COLO829 (cell line): Measurements from ENCODE around the gene LRRC59.
"Not testable (repeated sequence)": the region's sequence is repeated elsewhere in the genome, so short reads cannot be mapped to it uniquely, and the experiment has no call there.

Experiments used
- DNase-seq: peaks from one replicate; pipeline ENCODE4 v3.0.0; 2012; ENCODE audit warnings: low spot score

LRRC59 gene

DNA sequence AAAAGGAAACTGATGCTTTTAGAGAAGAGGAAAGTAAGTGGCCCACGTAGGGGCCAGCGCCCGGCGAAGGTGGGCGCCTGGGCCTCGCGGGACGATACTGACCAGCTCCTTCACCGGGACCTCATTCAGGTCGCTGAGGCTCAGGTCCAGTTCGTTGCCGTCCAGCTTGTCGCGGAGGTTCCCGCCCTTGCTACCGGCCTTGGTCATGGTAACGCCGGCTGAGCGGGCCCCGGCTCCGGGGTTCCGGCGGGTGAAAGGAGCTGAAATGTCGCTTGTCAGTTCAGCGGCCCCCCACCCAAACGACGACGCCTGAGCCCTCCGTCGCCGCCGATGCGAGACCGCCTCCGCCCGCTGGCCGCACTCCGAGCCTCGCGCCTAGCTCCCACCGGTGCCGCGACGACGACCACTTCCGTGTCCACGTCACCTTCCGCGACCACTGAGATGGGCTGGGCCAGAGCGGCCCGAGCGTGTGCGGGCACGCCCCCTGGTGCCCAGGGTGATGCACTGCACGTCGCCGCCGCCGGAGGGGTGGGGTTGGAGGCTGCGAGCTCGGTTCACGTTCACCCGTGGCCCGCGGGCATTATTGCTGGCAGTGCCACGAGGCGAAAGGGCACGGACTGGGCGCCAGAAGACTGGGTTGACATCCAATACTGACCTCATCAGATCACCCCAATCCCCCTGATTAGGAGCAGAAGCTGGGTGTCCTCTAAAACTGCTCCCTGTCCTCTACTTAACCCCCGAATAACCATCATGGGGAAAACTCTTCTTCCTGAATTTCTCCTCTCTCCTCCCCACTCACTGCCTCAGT lies at the start of gene LRRC59:
LRRC59 (minus strand) TSS at position 413 of the 808 bp plus-strand sequence; CDS start at position 207, 206 bp downstream.
- peak; percentile 79 for DNase-seq

DNA sequence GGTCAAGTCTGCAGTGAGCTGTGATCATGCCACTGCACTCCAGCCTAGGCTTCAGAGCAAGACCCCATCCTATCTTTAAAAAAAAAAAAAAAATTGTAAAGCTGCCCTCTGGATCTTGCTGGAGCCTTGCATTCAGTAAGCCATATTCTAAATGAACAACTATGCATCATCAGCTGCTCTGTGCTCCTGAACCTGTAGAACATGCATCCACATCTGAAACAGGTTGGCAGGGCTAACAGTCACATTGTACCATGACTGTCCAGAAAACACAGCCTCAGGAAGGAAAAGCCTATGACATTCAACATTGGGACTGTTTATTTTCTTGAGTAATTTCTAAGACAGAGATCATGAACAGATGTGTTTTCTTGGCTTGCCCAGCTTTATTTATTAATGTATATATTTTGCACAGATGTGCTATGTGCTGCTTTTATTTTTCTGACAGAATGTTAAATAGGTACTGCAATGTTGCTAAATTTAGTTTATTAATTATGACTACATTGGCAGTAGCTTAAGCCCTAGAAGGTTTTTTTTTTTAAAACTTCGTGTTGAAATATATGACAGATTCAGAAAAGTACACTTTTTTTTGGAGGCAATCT lies 48.5 kb upstream of the LRRC59 start:
- no peak for DNase-seq

DNA sequence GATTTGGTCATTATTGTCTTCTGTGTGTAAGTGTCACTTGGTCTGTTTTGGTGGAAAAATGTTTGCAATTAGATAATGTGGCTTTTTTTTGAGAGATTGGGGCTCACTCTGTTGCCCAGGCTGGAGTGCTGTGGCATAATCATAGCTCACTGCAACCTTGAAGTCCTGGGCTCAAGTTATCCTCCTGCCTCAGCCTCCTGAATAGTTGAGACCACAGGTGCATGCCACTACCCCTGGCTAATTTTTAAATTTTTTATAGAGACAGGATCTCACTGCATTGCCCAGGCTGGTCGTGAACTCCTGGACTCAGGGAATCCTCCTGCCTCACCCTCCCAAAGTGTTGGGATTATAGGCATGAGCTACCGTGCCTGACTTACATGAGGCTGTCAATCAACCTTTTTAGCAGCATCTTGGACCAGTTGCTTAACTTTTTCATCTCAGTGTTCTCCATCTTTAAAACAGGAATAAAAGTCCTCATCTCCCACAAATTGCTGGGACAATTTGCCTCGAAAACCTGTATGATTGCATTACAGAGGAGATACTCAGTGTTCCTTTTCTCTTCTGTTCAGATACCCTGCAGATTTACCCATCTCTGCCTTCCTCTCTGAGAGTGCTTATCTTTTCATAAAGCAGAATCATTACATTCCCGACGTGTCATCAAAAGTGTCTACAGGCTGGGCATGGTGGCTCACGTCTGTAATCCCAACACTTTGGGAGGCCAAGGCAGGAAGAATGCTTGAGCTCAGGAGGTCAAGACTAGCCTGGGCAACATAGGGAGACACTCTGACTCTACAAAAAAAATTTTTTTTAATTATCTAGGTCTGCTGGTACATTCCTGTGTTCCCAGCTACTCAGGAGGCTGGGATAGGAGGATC lies 47.8 kb upstream of the LRRC59 start:
- DNase-seq: no peak

DNA sequence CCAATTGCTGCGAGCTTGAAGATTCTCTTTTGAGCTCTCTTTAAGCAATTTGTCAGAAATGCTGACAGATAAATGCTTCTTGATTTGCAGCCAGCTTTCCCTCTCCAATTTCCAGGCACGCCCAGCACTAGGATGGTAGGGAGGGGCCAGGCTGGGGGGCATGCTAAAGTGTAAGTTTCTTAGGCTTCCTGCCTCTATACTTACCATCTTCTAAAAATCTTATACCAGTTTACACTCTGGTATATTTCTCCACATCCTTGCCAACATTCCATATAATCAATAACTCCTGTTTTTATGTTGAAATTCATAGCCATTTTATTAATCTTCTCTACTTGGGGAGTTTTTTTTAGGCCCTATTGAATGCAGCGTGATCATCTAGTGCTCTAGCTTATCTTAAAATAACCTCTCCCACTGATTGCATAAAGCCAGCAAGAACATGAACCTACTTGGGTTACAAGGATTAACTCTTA lies 46.2 kb upstream of the LRRC59 start:
- no peak for DNase-seq

DNA sequence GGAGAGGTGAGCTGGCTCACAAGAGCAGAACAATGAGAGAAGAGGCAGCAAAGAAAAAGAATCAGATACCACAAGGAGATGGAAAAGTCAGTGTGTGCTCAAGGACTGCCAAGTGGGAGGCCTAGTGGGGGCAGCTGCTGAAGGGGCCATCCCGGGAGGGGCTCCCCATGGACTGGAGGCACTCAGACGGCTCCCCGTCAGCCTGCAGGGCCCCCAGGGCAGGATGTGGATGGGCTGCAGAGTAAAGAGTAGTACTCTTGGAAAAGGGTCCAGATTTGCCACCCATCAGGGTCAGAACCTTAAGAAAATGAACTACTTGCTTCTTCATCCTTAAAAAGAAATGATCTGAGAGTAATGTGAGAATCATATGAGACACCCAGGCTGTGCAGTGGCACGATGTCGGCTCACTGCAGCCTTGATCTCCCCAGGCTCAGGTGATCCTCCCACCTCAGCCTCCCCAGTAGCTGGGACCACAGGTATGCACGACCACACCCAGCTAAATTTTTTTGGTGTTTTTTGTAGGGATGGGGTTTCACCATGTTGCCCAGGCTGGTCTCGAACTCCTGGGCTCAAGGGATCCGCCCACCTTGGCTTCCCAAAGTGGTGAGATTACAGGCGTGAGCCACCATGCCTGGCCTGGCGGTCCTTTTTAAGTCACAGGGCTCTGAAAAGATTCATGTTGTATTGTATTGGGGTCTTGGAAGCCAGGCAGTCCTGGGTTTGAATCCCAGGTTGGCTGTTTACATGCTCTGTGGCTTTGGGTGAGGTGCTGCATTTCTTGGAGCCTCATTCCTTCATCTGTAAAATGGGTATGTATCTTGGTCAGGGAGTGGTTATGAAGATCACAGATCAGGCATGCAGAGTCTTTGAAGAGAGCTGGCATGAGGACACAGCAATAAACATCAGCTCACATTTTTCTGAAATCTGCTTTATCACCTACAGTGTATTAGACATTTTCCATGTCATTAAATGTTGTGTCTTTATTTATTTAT lies 43.8 kb upstream of the LRRC59 start:
- DNase-seq: no peak

DNA sequence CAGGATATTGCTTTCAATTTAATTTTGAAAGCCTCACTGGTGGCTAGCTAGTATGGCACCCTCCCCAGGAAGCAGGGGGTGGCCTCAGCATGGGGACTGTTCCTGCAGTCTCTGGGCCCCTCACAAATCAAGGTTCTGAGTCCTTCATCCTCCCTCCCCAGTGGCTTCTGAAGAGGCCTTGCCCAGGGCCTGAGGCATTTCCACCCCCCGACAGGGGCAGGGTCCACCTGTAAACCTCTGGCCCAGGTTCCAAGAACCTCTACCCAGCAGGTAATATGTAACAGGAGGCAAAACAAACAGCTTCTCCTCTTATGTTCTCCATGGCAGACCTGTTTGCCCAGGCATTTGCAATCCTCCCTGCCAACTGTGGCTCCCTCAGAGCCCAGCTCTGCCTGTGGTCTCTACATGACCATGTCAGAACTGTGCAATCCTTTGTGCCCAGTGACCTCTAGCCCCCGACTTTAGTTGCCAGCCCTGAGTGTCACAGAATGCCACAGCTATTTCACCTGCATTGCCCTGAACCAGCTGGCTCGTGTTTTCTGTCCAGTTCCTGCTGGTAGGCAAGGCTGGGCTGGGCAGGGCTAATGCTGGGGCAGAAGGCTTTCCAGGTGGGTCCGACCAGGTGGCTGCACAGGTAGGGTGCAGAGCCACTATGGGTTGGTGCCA lies 43.0 kb upstream of the LRRC59 start:
- DNase-seq: no peak

DNA sequence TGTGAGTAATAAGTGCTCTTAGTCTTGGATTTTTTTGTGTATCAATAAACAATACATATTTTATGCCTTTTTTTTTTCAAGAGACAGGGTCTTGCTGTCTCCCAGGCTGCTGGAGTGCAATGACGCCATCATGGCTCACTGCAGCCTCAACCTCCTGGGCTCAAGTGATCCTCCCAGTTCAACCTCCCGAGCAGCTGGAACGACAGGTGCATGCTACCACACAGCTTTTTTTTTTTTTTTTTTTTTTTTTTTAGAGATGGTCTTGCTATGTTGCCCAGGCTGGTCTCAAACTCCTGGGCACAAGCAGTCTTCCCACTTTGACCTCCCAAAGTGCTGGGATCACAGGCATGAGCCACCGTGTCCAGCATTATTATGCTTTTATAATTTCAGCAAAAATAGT lies 41.7 kb upstream of the LRRC59 start:
- no peak for DNase-seq

DNA sequence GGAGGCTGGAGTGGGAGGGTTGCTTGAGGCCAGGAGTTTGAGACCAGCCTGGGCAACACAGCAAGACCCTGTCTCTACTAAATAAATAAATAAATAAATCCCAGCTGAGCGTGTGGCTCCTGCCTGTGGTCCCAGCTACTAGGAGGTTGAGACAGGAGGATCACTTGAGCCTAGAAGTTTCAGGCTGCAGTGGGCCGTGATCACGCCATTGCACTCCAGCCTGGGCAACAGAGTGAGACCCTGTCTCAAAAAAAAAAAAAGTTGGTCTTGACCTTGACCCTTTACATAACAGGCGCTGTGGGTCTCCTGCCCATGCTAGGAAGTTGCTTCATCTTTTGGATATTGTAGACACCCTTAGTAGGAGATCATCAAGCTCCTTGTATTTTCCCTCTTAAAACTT lies 40.1 kb upstream of the LRRC59 start:
- no peak for DNase-seq

DNA sequence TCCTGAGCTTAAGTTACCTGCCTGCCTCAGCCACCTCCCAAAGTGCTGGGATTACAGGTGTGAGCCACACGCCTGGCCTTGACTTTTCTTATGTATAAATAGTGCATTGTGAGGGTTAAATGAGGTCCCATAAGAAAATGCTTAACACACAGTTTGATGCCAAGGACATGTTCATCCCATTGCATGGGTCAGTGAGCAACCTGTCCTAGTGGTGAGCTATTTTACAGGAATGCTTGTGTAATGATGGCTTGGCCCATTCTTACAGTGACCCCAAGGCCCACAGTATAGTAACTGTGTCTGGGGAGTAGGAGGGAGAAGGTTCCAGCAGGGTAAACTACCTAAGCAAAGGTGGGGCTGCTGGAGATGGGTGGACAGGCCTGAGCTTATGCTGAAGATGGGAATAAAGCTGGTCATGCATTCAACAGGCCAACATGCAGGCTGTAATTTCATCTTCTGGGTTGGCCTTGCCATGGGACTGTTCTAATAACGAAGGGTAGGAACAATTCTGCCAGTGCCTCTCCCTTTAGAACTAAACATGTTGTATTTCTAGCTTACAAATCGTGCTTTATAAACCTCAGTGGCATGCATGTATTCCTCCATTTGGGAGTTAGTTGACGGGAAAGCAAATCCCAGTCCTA lies 34.9 kb upstream of the LRRC59 start:
- no peak for DNase-seq

DNA sequence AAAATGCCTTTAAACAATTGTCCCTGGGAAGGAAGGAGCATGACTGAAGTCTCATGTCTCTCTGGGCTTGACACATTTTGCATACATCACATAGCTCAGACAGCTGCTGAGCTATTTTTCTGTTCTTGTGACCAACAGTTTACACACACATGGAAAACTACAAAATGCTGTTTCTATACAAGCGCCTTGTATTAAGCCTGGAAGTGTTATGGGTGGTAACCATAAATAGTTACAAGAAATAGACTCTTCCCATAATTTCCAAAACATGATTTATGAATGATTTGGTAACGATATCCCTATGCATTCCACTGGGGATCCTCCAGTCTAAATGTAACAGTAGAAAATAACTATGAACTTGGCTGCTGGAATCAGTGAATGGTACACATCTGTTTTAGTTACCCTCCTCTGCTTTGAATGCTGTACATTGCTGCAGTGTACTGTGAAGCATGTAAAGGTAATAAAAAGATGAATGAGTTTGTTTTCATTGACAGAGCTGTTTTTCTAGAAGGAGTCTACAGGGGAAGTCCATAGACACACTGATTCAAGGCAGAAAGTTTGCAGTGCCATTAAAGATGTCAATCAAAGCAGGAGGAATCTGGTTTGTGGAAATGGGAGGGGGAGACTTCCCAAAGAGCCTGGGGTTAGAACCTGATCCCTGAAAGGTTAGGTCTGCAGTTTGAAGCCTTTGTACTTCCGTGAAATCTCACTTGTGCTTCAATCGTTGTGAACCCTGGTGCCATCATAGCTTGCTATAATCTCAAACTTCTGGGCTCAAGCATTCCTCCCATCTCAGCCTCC lies 33.7 kb upstream of the LRRC59 start:
- no peak for DNase-seq

DNA sequence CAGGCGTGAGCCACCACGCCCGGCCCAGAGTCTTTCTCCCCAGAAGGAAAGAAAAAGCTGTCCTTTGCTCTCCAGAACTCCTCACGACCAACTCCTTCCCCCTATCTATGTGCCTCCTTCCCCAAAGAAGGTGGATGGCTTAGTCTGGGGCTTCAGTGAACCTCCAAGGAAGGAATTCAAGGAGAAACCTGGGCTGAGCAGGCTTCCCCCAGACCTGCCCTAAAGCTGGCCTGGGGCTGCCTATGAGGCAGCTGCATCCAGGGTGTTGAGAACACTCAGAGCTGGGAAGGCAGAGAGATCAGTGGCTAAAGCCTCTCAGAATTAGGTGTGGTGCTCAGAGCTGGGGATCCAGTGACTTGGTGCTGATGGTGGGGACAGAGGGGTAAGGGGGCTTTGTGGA lies 32.5 kb upstream of the LRRC59 start:
- no peak for DNase-seq

DNA sequence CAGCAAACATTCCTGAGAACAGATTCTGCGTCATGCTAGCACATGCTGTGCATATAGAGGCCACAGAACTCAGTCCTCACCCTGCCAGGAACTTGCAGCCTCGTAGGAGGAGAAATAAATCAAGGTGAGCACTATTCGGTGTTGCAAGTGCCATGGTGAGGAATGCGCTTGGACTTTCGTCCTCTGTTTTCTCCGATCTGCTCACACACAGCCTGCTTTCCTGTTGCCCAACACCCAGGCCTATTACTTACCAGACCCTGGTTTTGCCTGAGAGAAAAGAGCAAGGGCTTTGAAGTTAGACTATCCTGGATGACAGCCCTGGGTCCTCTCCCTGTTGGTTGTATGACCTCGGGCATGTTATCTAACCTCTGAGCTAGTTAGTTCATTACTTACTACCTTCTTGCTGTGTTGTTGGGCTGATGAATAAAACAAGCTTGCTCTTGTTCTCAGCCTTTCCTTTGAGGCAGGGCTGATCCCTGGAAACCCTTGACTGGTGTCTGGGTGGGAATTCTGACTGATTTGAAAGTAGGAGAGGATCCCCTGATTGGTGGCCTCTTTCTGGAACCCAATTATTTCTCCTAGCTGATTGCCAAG lies 31.6 kb upstream of the LRRC59 start:
- DNase-seq: no peak

DNA sequence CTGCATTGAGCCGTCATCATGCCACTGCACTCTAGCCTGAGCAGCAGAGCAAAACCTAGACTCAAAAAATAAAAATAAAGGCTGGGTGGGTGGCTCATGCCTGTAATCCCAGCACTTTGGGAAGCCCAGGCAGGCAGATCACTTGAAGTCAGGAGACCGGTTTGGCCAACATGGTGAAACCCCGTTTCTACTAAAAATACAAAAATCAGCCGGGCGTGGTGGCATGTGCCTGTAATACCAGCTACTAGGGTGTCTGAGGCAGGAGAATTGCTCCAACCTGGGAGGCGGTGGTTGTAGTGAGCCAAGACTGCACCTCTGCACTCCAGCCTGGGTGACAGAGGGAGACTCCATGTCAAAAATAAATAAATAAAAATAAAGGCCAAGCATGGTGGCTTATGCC lies 30.8 kb upstream of the LRRC59 start:
- DNase-seq: not testable (repeated sequence)

DNA sequence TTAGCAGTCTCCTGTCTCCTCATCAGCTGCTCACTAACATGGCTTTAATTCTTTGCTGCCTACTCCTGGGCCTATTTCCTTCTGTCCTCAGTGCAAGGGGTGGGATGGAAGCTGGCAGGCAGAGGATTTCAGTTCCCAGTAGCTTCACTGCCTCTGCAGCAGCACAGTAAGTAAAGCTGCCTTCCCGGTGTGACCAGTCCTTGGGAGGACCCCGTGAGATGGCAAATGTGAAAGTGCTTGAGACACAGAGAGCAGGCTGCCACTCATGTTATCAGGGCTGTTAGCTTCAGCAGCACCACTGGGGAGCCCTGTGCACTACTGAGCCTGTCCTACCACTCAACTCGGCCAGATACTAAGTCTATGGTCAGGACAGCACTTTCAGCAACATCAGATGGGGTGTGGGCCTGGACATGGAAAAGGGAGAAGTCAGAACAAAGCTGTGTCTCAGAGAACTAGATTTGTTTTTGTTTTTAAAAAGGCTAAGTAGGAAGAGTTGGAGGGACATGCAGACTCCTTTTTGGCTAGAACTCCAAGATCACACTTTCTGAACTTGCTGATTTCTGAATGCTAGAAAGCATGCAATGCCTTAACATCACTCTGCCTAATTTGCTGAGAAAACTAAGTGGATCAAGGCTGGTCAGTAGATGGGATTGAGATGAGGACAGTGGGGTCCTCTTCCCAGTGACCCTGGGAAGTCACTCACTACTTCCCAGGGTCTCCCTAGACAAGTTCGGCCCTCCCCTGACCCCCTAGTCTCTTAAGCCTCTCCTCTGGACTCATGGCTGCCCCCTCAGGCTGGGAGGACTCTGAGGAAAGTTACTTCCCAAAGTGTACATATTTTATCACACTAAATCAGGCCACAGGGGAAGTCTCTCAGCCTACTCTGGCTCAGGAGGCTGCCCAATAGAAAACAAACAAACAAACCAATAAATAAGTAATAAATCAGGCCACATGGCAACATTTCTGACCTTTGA lies 29.8 kb upstream of the LRRC59 start:
- no peak for DNase-seq

DNA sequence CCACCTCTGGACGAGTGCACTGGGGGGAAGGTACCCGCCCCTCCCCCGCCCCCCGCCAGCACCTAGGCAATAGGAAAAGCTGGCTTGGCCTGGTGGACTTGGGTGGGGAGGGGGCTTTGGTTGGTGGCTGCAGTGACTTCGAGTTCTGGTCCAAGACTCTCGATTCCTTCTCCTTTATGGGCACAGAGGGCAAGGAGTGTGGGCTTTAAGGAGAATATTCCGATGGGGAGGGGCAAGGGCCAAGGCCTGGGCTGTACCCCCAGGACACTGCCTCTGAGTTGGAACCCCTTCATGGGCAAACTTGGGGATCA lies 29.1 kb upstream of the LRRC59 start:
- no peak for DNase-seq

DNA sequence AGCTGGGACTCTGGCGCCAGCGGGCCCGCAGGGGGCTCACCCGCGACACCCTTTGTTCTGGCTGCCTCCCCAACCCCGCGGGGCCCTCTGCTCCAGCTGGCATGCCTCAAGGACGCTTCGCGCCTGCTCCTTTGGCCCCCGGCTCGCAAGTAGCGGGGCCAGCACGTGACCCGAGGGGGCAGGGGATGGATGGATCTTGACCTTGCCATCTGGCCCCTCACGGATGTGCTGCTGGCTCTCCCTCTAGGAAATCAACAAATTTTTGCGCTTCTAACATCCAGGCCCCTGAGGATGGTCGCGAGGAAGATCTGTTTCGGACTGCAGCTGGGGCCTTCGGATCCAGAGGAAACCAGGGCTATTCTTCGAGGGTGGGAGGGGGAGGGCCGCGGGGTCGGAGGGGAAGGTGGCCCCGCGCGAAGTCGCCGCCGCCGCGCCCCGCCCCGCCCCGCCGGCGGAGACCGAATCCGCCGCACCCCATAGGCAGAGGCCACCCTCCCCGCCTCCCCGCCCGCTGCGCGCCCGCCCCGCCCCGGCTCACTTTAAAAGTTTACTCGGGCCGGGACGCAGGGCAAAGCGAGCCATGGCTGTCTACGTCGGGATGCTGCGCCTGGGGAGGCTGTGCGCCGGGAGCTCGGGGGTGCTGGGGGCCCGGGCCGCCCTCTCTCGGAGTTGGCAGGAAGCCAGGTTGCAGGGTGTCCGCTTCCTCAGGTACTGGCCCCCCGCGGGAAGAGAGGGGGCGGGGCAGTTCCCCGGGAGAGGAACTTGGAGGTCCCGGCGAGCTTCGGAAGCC lies 28.6 kb upstream of the LRRC59 start, which contains the start of gene ACSF2:
ACSF2 (plus strand) TSS at position 537 of the 790 bp plus-strand sequence; CDS start at position 581, 44 bp downstream.
- peak; percentile 73 for DNase-seq
